Hepatocyte (in vitro differentiated cells): ENCODE data around the gene SGF29. TPM values are rescaled to one million over a fixed set of nuclear protein-coding genes. Genes with fewer than 3 reads are reported as not detected.

Experiments
- DNase-seq: peaks from one replicate; pipeline ENCODE4 v3.0.0-alpha.2; 2016; ENCODE audit warnings: low spot score
- H2AFZ ChIP-seq: fragments of 200-600 bp; sonication (generic); 2 replicates; pipeline ENCODE4 v1.6.0; 2016; ENCODE audit warnings: antibody characterized with exemption, mild to moderate bottlenecking
- H3K27ac ChIP-seq: fragments of 200-600 bp; sonication (generic); 2 replicates; pipeline ENCODE4 v1.5.1; 2016; ENCODE audit warnings: mild to moderate bottlenecking
- H3K27me3 ChIP-seq: fragments of 200-600 bp; sonication (generic); 2 replicates; pipeline ENCODE4 v1.6.1; 2016
- H3K36me3 ChIP-seq: fragments of 200-600 bp; sonication (generic); replicated peaks from 2 replicates; pipeline ENCODE4 v1.5.1; 2016; ENCODE audit warnings: low read depth; ENCODE audit not compliant: insufficient read depth
- H3K4me1 ChIP-seq: fragments of 200-600 bp; sonication (generic); 2 replicates; pipeline ENCODE4 v1.5.1; 2016; ENCODE audit warnings: mild to moderate bottlenecking, moderate library complexity; ENCODE audit not compliant: insufficient read depth
- H3K4me2 ChIP-seq: fragments of 200-600 bp; sonication (generic); 2 replicates; pipeline ENCODE4 v1.6.0; 2016
- H3K4me3 ChIP-seq: fragments of 200-600 bp; sonication (generic); 2 replicates; pipeline ENCODE4 v1.5.1; 2016; ENCODE audit warnings: mild to moderate bottlenecking
- H3K79me2 ChIP-seq: fragments of 200-600 bp; sonication (generic); 2 replicates; pipeline ENCODE4 v1.6.0; 2017; ENCODE audit warnings: mild to moderate bottlenecking
- H3K9me2 ChIP-seq: fragments of 200-600 bp; sonication (generic); replicated peaks from 2 replicates; pipeline ENCODE4 v1.6.0; 2017; ENCODE audit warnings: mild to moderate bottlenecking; ENCODE audit not compliant: insufficient read depth
- H3K9me3 ChIP-seq: fragments of 200-600 bp; sonication (generic); 2 replicates; pipeline ENCODE4 v1.5.1; 2016; ENCODE audit warnings: low read depth, mild to moderate bottlenecking
- H4K20me1 ChIP-seq: fragments of 200-600 bp; sonication (generic); 2 replicates; pipeline ENCODE4 v1.6.0; 2016; ENCODE audit warnings: mild to moderate bottlenecking; ENCODE audit not compliant: insufficient read depth, poor library complexity, severe bottlenecking
- EZH2 ChIP-seq: fragments of 200-600 bp; sonication (generic); IDR thresholded peaks from 2 replicates; pipeline ENCODE4 v1.6.1; 2016; ENCODE audit warnings: antibody characterized with exemption, mild to moderate bottlenecking, borderline replicate concordance
- EZH2phosphoT487 ChIP-seq: fragments of 200-600 bp; sonication (generic); IDR thresholded peaks from one replicate; pipeline ENCODE4 v1.6.1; 2018; ENCODE audit warnings: antibody characterized with exemption, mild to moderate bottlenecking, low read depth, moderate library complexity; ENCODE audit not compliant: unreplicated experiment, severe bottlenecking
- WGBS: methylation state at CpG from one replicate; pipeline ENCODE4 v1.1.6; 2016; ENCODE audit warnings: low lambda C conversion rate; ENCODE audit errors: missing lambda C conversion rate; 5-methylcytosine and 5-hydroxymethylcytosine counted together
- polyA plus RNA-seq: library from polyadenylated mRNA; unstranded; fragments of >200 nt; fragmentation: Nextera tagmentation; extraction: Ambion mirVana; gene quantifications from 2 replicates; pipeline ENCODE4 v1.2.1, GENCODE V29; 2016
- total RNA-seq: library from RNA; depleted of rRNA; stranded (reverse); fragments of >200 nt; gene quantifications from 2 replicates; pipeline ENCODE4 v1.2.3, GENCODE V29; 2014
- TF ChIP-seq, protein P1 (sequence below): fragments of 200-600 bp; sonication (generic); IDR thresholded peaks from 2 replicates; pipeline ENCODE4 v1.5.1; 2016; ENCODE audit warnings: antibody characterized with exemption, mild to moderate bottlenecking; ENCODE audit not compliant: poor library complexity

SGF29 gene
- total and polyA plus RNA-seq, 2 experiments from 2014 or later = 12.7 to 14.1 TPM

DNA sequence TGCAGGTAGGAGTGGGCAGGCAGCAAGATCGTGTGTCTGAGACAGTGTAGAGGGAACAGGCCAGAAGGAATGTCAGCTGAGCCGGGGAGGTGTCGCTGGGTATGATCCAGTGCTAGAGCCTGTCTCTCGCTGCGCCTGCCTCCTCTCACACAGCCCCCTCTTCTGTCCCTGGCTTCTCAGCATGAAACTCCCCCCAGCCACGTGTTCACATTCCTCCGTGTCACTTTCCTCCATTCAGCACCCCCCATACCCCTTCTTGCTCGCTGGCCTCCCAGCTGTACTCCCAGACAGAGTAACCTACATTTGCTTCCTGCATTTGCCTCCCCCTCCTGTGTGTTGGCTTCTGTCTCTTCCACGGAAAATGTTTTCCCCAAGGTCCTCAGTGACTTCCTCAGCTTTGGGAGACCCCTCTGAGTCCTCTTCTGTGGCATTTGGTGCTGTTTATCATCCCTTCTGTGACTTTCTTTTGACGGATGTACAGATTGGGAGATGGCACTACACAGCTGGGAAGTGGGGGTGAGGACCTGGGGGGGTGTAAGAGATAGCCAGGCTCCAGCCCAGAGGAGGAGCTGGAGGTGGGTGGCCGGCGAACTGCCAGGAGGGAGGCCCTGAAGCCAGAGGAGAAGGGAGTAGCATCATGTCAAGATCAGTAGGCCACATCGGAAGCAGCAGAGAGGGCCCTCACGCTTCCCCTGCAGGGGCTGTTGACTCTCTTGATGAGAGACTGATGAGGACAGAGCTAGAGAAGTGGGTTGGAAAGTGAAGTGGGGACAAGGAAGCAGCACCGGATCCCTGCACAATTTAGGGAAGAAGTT, 19.2 kb downstream of the SGF29 start:
- peaks cover 11% of the 10 kb centered on the region for H3K4me1 ChIP-seq
- whole genome bisulfite sequencing = 52% methylated on average over 12 of the region's 15 CpGs
- H4K20me1 ChIP-seq = no peaks in the 10 kb centered on the region
- peak overlapping the region; percentile 69 for H2AFZ ChIP-seq
- no peaks in the 10 kb centered on the region for H3K36me3 ChIP-seq
- H3K27ac ChIP-seq = peak overlapping the region; percentile 89
- TF ChIP-seq EZH2 (no peak), EZH2phosphoT487 (no peak)
- TF ChIP-seq, protein P1, sequence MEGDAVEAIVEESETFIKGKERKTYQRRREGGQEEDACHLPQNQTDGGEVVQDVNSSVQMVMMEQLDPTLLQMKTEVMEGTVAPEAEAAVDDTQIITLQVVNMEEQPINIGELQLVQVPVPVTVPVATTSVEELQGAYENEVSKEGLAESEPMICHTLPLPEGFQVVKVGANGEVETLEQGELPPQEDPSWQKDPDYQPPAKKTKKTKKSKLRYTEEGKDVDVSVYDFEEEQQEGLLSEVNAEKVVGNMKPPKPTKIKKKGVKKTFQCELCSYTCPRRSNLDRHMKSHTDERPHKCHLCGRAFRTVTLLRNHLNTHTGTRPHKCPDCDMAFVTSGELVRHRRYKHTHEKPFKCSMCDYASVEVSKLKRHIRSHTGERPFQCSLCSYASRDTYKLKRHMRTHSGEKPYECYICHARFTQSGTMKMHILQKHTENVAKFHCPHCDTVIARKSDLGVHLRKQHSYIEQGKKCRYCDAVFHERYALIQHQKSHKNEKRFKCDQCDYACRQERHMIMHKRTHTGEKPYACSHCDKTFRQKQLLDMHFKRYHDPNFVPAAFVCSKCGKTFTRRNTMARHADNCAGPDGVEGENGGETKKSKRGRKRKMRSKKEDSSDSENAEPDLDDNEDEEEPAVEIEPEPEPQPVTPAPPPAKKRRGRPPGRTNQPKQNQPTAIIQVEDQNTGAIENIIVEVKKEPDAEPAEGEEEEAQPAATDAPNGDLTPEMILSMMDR = no peak
- H3K27me3 ChIP-seq = no peaks in the 10 kb centered on the region
- H3K4me2 ChIP-seq = peak overlapping the region; percentile 58
- no peaks in the 10 kb centered on the region for H3K9me2 ChIP-seq
- DNase-seq = peak; percentile 58
- peaks cover 21% of the 10 kb centered on the region for H3K79me2 ChIP-seq
- no peak overlapping the region for H3K4me3 ChIP-seq
- no peaks in the 10 kb centered on the region for H3K9me3 ChIP-seq

GRCh38 chr16:28573738-28574718, 20.3 kb downstream of the SGF29 start:
- H3K9me2 ChIP-seq = no peaks in the 10 kb centered on the region
- no peak for TF ChIP-seq EZH2phosphoT487
- no peak for TF ChIP-seq EZH2
- TF ChIP-seq, protein P1 = no peak
- no peak overlapping the region for H3K4me3 ChIP-seq
- peak overlapping the region; percentile 89 for H3K27ac ChIP-seq
- WGBS = 78% methylated on average over 17 of the region's 17 CpGs
- H2AFZ ChIP-seq = no peak overlapping the region
- H3K4me1 ChIP-seq = peaks cover 11% of the 10 kb centered on the region
- no peak overlapping the region for H3K4me2 ChIP-seq
- no peaks in the 10 kb centered on the region for H3K27me3 ChIP-seq
- no peak for DNase-seq
- H3K9me3 ChIP-seq = no peaks in the 10 kb centered on the region
- H3K79me2 ChIP-seq = peaks cover 16% of the 10 kb centered on the region
- no peaks in the 10 kb centered on the region for H3K36me3 ChIP-seq
- H4K20me1 ChIP-seq = no peaks in the 10 kb centered on the region

- Histone ChIP-seq H4K20me1 (no peaks in the 10 kb centered on the region), H3K27me3 (no peaks in the 10 kb centered on the region), H3K4me2 (no peak overlapping the region), H3K27ac (no peak overlapping the region), H3K4me3 (no peak overlapping the region), H3K9me3 (no peaks in the 10 kb centered on the region), H2AFZ (no peak overlapping the region), H3K9me2 (no peaks in the 10 kb centered on the region), H3K79me2 (peaks cover 11% of the 10 kb centered on the region), H3K36me3 (no peaks in the 10 kb centered on the region), H3K4me1 (peaks cover 11% of the 10 kb centered on the region)
- TF ChIP-seq, protein P1 = no peak
- TF ChIP-seq EZH2 (no peak), EZH2phosphoT487 (no peak)
- DNase-seq = no peak
- 92% methylated on average over 2 of the region's 2 CpGs for WGBS
Measured at GRCh38 chr16:28574925-28575324, 21.2 kb downstream of the SGF29 start.
